ENCODE data around the gene FAM13A.
"Not testable (repeated sequence)": the region's sequence is repeated elsewhere in the genome, so short reads cannot be mapped to it uniquely, and the experiment has no call there.

The FAM13A gene

GRCh38 chr4:89021062-89021461 lies 35.9 kb downstream of the FAM13A start:
- no peak for TF ChIP-seq CTCF (IDR thresholded peaks at IDR 0.05; ENCODE audit: low read depth, low read length)
- no peak for TF ChIP-seq MYC (IDR thresholded peaks at IDR 0.05; ENCODE audit: low read depth, low read length)
- no peak for TF ChIP-seq POLR2A (IDR thresholded peaks at IDR 0.05; ENCODE audit: extremely low read depth, insufficient read length)
- no peak for TF ChIP-seq MAX (IDR thresholded peaks at IDR 0.05; ENCODE audit: low read depth, low read length)
- no peak overlapping the region for H3K4me3 ChIP-seq (ENCODE audit: low read depth, low read length)
- no peak for DNase-seq (ENCODE audit: low read depth)

- DNase-seq (ENCODE audit: low read depth); H3K4me3 ChIP-seq (ENCODE audit: low read depth, low read length): not testable (repeated sequence)
Observed at GRCh38 chr4:89014897-89015296, 42.1 kb downstream of the FAM13A start.

GRCh38 chr4:89009761-89010369 lies 47.1 kb downstream of the FAM13A start:
- no peak overlapping the region for H3K4me3 ChIP-seq (ENCODE audit: low read depth, low read length)
- DNase-seq (ENCODE audit: low read depth): no peak
- TF ChIP-seq CTCF (IDR thresholded peaks at IDR 0.05; ENCODE audit: low read depth, low read length) (no peak), MAX (IDR thresholded peaks at IDR 0.05; ENCODE audit: low read depth, low read length) (no peak), MYC (IDR thresholded peaks at IDR 0.05; ENCODE audit: low read depth, low read length) (no peak), POLR2A (IDR thresholded peaks at IDR 0.05; ENCODE audit: extremely low read depth, insufficient read length) (no peak)

- H3K4me3 ChIP-seq (ENCODE audit: low read depth, low read length): no peak overlapping the region
- TF ChIP-seq POLR2A (IDR thresholded peaks at IDR 0.05; ENCODE audit: extremely low read depth, insufficient read length) (no peak), MAX (IDR thresholded peaks at IDR 0.05; ENCODE audit: low read depth, low read length) (no peak), CTCF (IDR thresholded peaks at IDR 0.05; ENCODE audit: low read depth, low read length) (no peak), MYC (IDR thresholded peaks at IDR 0.05; ENCODE audit: low read depth, low read length) (no peak)
Observed at GRCh38 chr4:89009115-89009514, 47.9 kb downstream of the FAM13A start.

GRCh38 chr4:89008166-89008565 lies 48.8 kb downstream of the FAM13A start:
- no peak for DNase-seq (ENCODE audit: low read depth)
- no peak for TF ChIP-seq POLR2A (IDR thresholded peaks at IDR 0.05; ENCODE audit: extremely low read depth, insufficient read length)
- no peak for TF ChIP-seq CTCF (IDR thresholded peaks at IDR 0.05; ENCODE audit: low read depth, low read length)
- no peak overlapping the region for H3K4me3 ChIP-seq (ENCODE audit: low read depth, low read length)

More at GRCh38 chr4:89009115-89009514, 47.9 kb downstream of the FAM13A start:
- no peak for DNase-seq (ENCODE audit: low read depth)

GRCh38 chr4:89007338-89007939 lies 49.5 kb downstream of the FAM13A start:
- DNase-seq (ENCODE audit: low read depth): no peak
- H3K4me3 ChIP-seq (ENCODE audit: low read depth, low read length): no peak overlapping the region
- TF ChIP-seq POLR2A (IDR thresholded peaks at IDR 0.05; ENCODE audit: extremely low read depth, insufficient read length) (no peak), MYC (IDR thresholded peaks at IDR 0.05; ENCODE audit: low read depth, low read length) (no peak), MAX (IDR thresholded peaks at IDR 0.05; ENCODE audit: low read depth, low read length) (no peak), CTCF (IDR thresholded peaks at IDR 0.05; ENCODE audit: low read depth, low read length) (no peak)
